GM11168 (cell line): ENCODE measurements around the gene ALX3.

Experiments
- in situ Hi-C: fragments of 300-500 bp; cut with MboI; formaldehyde crosslinking; loops from one replicate; pipeline ENCODE4 v1.12.0; 2022; ENCODE audit warnings: low sequenced_read_pairs; ENCODE audit not compliant: unreplicated experiment

Gene ALX3

GRCh38 chr1:110070671-110071242 lies at the start of gene ALX3:
TSS of gene ALX3 (minus strand) at chr1:110070672. CDS start at chr1:110070612, 60 bp downstream.
- in situ Hi-C loops: no loop called here

DNA sequence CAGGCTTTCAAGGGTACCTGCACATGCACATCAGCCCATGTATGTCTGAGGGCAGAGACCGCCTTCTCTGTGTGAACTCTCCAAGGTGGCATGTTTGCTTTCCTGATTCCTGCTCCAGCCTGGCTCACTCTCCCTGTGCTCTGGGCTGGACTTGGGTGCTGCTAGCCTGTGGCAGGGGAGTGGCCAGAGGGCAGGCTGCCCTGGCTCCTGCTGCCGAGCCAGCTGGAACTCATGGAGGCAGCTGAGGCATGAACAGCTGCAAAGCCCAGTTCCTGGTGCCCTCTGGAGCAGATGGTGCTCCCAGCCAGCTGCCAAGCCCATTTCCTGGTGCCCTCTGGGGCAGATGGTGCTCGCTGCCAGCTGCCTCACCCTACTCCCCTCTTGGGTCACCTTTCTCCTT lies 49.4 kb upstream of the ALX3 start:
- in situ Hi-C loops: no loop called here

- in situ Hi-C loops: no loop called here
These were observed 48.3 kb upstream of the ALX3 start for GRCh38 chr1:110118636-110119396.

DNA sequence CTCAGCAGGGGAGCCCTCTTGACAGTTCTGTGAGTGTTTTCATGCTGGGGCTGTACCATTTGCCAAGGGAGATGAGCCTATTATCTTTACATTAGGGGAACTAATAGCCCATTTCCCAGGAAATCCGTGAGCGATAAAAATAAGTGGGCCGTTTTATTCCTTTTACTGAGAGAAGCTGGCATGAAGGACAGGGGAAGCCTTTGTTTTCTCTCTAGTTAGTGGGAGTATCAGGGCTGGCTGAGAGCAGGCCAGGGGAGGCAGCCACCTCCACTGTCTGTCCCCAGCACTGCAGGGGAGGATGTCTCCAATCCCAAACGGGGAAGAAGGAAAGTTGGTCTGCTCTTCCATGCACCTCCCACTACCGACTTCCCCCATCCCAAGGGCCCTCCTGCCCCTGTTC lies 44.3 kb upstream of the ALX3 start:
- in situ Hi-C loops: no loop called here

DNA sequence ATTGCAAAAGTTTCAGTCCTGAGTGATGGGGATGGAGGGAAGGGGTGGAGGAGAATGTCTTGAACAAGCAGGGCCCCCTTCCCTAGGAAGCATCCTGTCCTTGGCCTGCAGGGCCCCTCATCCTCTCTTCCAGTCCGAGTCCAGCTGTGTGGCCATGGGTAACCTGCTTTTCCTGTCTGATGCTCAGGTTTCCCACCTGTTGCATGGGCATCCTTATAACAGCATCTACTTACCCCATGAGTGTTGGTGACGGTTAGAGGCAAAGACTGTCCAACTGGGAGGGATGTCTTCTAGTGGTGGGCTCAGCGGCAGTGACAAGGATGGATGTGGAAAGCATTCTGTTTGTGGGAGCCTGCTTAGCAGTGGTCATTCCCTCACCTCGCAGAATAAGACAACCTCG lies 43.7 kb upstream of the ALX3 start:
- in situ Hi-C loops: no loop called here

- in situ Hi-C loops: no loop called here
These were observed 43.1 kb upstream of the ALX3 start for GRCh38 chr1:110113551-110113950.

- in situ Hi-C loops: no loop called here
These were observed 42.2 kb upstream of the ALX3 start for GRCh38 chr1:110112656-110113055.

GRCh38 chr1:110112143-110112542 lies 41.7 kb upstream of the ALX3 start, which contains the start of gene UBL4B:
TSS of gene UBL4B (plus strand) at chr1:110112443. CDS start at chr1:110112535, 92 bp downstream.
- in situ Hi-C loops: no loop called here

GRCh38 chr1:110111081-110111480 lies 40.6 kb upstream of the ALX3 start:
- in situ Hi-C loops: no loop called here

GRCh38 chr1:110107867-110108469 lies 37.5 kb upstream of the ALX3 start:
- in situ Hi-C loops: no loop called here

DNA sequence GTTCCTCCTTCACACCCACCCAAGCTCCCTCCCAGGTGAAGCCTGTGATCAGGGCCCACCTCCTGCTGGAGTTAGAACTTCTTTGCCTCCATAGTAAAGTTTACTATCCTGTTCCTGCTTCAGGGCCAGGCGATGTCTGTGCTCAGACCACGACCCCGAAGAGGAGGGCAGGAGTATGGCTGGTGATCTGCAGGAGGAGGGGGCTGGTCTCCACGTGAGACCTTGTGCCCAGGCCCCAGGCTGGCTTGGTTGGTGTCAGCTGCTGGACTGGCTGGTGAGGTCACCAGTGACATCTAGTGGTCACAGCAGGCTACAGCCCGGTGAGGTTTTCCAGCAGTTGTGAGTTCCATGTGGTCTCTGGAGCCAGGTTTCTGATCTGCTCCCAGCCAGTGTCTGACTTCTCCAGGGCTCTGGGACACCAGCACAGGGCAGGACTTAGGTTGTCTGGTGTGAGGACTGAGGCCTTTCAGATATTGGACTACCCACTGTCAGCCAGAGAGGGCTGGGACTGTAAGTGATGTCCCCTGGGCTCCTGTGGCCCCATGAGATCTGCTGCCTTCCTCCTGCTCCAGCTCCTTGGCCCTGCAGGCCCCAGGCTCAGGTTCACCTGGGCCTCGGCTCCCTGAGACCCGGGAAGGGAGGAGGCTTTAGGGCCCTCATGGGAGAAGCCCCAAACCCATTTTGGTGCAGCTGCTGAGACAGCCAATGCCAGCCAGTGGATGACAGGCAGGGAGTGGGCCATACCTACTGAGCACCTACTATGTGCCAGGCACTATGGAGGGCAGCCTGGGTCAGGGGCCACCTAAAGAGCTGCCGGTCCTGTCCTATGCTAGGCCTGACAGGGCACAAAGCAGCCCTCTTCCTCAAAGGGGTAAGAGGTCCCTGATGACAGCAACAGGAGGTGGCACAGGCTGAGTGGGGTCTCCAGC lies 35.8 kb upstream of the ALX3 start:
- in situ Hi-C loops: no loop called here

DNA sequence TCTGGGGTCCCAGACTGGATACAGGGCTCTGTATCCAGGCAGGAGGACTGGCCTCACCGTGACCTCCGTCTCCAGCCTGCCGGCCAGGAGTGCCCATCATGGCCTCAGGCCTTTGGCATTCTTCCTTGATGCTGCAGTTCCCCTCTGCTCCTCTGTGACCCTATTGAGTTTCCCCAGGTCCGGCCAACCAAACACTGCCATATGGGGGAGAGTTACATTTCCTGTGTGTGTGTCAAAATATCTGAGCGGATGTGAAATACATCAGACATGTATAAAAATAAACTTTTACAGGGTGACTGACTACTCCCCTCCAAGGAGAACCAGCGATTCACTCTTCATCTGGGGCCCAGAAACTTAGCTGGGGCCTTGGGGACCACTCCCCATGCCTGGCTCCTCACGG lies 31.6 kb upstream of the ALX3 start:
- in situ Hi-C loops: no loop called here

DNA sequence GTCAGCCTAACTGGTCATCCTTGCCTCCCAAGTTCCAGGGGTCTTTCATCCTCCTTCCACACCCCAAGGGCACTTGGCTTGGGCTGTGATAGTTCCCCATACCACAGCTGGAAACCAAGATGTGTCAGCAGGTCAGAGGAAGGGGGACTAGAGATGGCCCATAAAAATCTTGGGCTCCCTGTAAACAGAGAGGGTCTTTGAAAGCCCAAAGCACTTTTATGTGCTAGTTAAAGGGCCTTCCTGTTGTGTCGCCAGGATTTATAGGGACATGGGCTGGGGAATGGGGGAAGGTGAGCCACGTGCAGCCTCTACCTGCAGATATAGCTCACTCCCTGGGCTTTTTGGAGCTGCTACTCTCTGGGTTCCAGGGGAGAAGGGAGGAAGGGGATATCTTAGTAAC lies 29.9 kb upstream of the ALX3 start:
- in situ Hi-C loops: no loop called here

GRCh38 chr1:110098222-110099026 lies 28.0 kb upstream of the ALX3 start:
- in situ Hi-C loops: no loop called here

- in situ Hi-C loops: no loop called here
These were observed 27.2 kb upstream of the ALX3 start for GRCh38 chr1:110097507-110098221.

GRCh38 chr1:110094931-110095654 lies 24.6 kb upstream of the ALX3 start:
- in situ Hi-C loops: no loop called here

GRCh38 chr1:110092991-110093390 lies 22.5 kb upstream of the ALX3 start:
- in situ Hi-C loops: no loop called here

- in situ Hi-C loops: no loop called here
These were observed 21.3 kb upstream of the ALX3 start for GRCh38 chr1:110091791-110092190.
